Loucy (cell line): ENCODE measurements around the gene TARBP2.

ENCODE experiments used
- H2AFZ ChIP-seq: fragments of 200-600 bp; sonication (generic); 2 replicates; pipeline ENCODE4 v1.6.0; 2016; ENCODE audit warnings: antibody characterized with exemption, mild to moderate bottlenecking, low read length, moderate library complexity
- H3F3A ChIP-seq: fragments of 200-600 bp; 2 replicates; pipeline ENCODE4 v1.6.0; 2016; ENCODE audit warnings: antibody characterized with exemption, low read depth, mild to moderate bottlenecking
- H3K27me3 ChIP-seq: fragments of 200-600 bp; sonication (generic); 2 replicates; pipeline ENCODE4 v1.6.1; 2014; ENCODE audit warnings: low read length, mild to moderate bottlenecking; ENCODE audit not compliant: insufficient read depth, poor library complexity, severe bottlenecking
- H3K36me3 ChIP-seq: fragments of 200-600 bp; sonication (generic); 2 replicates; pipeline ENCODE4 v1.6.1; 2016; ENCODE audit warnings: low read length; ENCODE audit not compliant: insufficient read depth
- H3K4me1 ChIP-seq: fragments of 200-600 bp; sonication (generic); 2 replicates; pipeline ENCODE4 v1.5.1; 2014; ENCODE audit warnings: low read length, mild to moderate bottlenecking; ENCODE audit not compliant: insufficient read depth, poor library complexity, severe bottlenecking
- H3K4me2 ChIP-seq: fragments of 200-600 bp; sonication (generic); 2 replicates; pipeline ENCODE4 v1.6.0; 2014; ENCODE audit warnings: antibody characterized with exemption, low read length, low read depth, mild to moderate bottlenecking; ENCODE audit not compliant: poor library complexity, severe bottlenecking
- H3K4me3 ChIP-seq: fragments of 200-600 bp; sonication (generic); 2 replicates; pipeline ENCODE4 v1.5.1; 2014; ENCODE audit warnings: low read length, mild to moderate bottlenecking, mixed read lengths; ENCODE audit not compliant: poor library complexity, severe bottlenecking
- H3K79me2 ChIP-seq: fragments of 200-600 bp; sonication (generic); 2 replicates; pipeline ENCODE4 v1.6.1; 2014; ENCODE audit warnings: low read length; ENCODE audit not compliant: insufficient read depth
- H3K9ac ChIP-seq: fragments of 200-600 bp; sonication (generic); 2 replicates; pipeline ENCODE4 v1.6.0; 2014; ENCODE audit warnings: mild to moderate bottlenecking, low read depth, low read length, moderate library complexity; ENCODE audit not compliant: poor library complexity, severe bottlenecking
- H3K9me2 ChIP-seq: fragments of 200-600 bp; sonication (generic); replicated peaks from 2 replicates; pipeline ENCODE4 v1.6.1; 2016; ENCODE audit warnings: low read depth, low read length, mixed read lengths
- H3K9me3 ChIP-seq: fragments of 200-600 bp; sonication (generic); 2 replicates; pipeline ENCODE4 v1.6.1; 2014; ENCODE audit warnings: mild to moderate bottlenecking, antibody characterized with exemption, low read length, low read depth; ENCODE audit not compliant: insufficient read depth
- H4K20me1 ChIP-seq: fragments of 200-600 bp; sonication (generic); 2 replicates; pipeline ENCODE4 v1.6.0; 2014; ENCODE audit warnings: antibody characterized with exemption, low read length, mild to moderate bottlenecking; ENCODE audit not compliant: insufficient read depth, poor library complexity, severe bottlenecking
- EZH2phosphoT487 ChIP-seq: fragments of 200-600 bp; IDR thresholded peaks from 2 replicates; pipeline ENCODE4 v1.6.1; 2018; ENCODE audit warnings: antibody characterized with exemption, mild to moderate bottlenecking, moderate library complexity, borderline replicate concordance
- TF ChIP-seq, protein P1 (sequence below): fragments of 200-600 bp; sonication (generic); conservative IDR thresholded peaks from 2 replicates; pipeline ENCODE4 v1.5.1; 2014; ENCODE audit warnings: mild to moderate bottlenecking, antibody characterized with exemption, low read length

Gene TARBP2

DNA sequence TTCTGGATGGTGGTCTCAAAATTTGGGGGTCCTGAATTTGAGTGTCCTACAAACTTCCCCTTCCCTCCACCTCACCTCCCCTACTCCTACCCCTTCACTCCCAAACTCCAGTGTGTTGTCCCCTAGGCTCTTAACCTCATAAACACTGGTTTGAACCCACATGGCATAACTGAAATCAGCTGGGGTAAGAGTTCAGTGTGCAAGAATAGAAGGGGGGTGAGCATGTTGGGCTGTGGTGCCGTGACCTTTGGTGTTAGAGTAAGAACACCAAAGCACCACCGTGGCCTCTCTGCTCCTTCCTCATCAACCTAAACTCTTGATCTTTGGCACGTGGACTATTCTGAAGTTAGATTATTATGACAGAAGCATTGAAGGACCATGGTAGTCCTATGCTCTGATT is 38.1 kb upstream of the TARBP2 start:
- peak overlapping the region; percentile 18 for H3K9ac ChIP-seq
- H3K4me2 ChIP-seq = peak overlapping the region; percentile 67
- H2AFZ ChIP-seq = no peak overlapping the region
- peaks cover 100% of the 10 kb centered on the region for H4K20me1 ChIP-seq
- H3K9me2 ChIP-seq = no peaks in the 10 kb centered on the region
- TF ChIP-seq EZH2phosphoT487 = no peak
- no peaks in the 10 kb centered on the region for H3K27me3 ChIP-seq
- peaks cover 47% of the 10 kb centered on the region for H3K4me1 ChIP-seq
- no peaks in the 10 kb centered on the region for H3K9me3 ChIP-seq
- no peak overlapping the region for H3K4me3 ChIP-seq
- peaks cover 3% of the 10 kb centered on the region for H3F3A ChIP-seq
- peaks cover 100% of the 10 kb centered on the region for H3K79me2 ChIP-seq
- peaks cover 100% of the 10 kb centered on the region for H3K36me3 ChIP-seq

DNA sequence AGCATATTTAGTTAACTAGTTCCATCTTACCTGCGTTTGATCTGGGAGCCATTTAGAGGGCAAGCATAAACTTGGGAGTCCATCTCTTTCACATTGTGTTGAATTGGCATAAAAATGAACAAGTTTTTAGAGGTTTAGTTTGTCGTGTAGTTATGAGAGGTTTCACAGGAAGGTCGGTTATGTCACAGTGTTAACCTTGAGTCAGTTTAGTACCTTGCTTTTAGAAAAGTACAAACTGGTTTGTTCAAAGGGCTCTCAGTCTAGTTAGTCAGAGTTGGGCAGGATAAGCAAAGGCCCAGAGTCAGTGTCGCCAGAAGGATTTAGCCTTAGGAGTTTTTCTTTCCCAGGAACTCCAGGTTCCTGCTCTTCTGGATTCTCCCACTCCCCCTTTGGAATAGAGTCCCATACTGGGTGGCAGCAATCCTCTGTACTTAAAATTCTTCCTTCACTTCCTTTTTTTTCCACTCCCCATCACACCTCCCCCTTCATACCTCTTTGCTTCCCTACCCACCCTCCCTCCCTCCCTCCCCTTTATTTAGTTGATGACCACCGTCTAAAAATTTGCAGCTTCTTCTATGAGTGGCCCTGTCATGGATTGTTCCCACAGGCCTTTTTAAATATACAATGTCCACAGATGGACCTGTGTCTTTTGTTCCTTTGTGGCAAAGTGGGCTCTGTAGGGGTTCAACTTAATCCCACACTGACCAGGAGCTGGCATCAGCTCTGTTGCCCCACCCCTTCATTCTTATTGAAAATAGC is 37.1 kb upstream of the TARBP2 start:
- Histone ChIP-seq H3F3A (peaks cover 3% of the 10 kb centered on the region), H4K20me1 (peaks cover 98% of the 10 kb centered on the region), H3K9ac (no peak overlapping the region), H3K4me1 (peaks cover 47% of the 10 kb centered on the region), H3K79me2 (peaks cover 99% of the 10 kb centered on the region), H3K36me3 (peaks cover 100% of the 10 kb centered on the region), H3K4me3 (no peak overlapping the region), H2AFZ (no peak overlapping the region), H3K4me2 (peak overlapping the region; percentile 67), H3K9me2 (no peaks in the 10 kb centered on the region), H3K27me3 (no peaks in the 10 kb centered on the region), H3K9me3 (no peaks in the 10 kb centered on the region)
- TF ChIP-seq, protein P1, sequence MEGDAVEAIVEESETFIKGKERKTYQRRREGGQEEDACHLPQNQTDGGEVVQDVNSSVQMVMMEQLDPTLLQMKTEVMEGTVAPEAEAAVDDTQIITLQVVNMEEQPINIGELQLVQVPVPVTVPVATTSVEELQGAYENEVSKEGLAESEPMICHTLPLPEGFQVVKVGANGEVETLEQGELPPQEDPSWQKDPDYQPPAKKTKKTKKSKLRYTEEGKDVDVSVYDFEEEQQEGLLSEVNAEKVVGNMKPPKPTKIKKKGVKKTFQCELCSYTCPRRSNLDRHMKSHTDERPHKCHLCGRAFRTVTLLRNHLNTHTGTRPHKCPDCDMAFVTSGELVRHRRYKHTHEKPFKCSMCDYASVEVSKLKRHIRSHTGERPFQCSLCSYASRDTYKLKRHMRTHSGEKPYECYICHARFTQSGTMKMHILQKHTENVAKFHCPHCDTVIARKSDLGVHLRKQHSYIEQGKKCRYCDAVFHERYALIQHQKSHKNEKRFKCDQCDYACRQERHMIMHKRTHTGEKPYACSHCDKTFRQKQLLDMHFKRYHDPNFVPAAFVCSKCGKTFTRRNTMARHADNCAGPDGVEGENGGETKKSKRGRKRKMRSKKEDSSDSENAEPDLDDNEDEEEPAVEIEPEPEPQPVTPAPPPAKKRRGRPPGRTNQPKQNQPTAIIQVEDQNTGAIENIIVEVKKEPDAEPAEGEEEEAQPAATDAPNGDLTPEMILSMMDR = no peak
- no peak for TF ChIP-seq EZH2phosphoT487

- Histone ChIP-seq H3K9ac (no peak overlapping the region), H3K4me2 (no peak overlapping the region), H3K36me3 (peaks cover 100% of the 10 kb centered on the region), H3K4me3 (no peak overlapping the region), H3K79me2 (peaks cover 90% of the 10 kb centered on the region), H3K9me2 (no peaks in the 10 kb centered on the region), H3F3A (peaks cover 3% of the 10 kb centered on the region), H2AFZ (no peak overlapping the region), H3K27me3 (no peaks in the 10 kb centered on the region), H3K4me1 (peaks cover 41% of the 10 kb centered on the region), H4K20me1 (peaks cover 91% of the 10 kb centered on the region), H3K9me3 (no peaks in the 10 kb centered on the region)
- TF ChIP-seq, protein P1 = no peak
- no peak for TF ChIP-seq EZH2phosphoT487
These were observed 36.2 kb upstream of the TARBP2 start for GRCh38 chr12:53464685-53465418.
